NCI-H146 treated with DMSO at 0.1 percent for 48 hours (cell line): Measurements from ENCODE around the gene DLX5.
A peak's percentile ranks its signal among the peaks of the same experiment; 100 is the strongest.

Experiments
- DNase-seq: peaks from one replicate; lab custom pipeline; 2025; ENCODE audit not compliant: unreplicated experiment; lab: John Stamatoyannopoulos, UW

The DLX5 gene

GRCh38 chr7:97006055-97006815 is 18.4 kb downstream of the DLX5 start:
- peak; percentile 53 for DNase-seq

GRCh38 chr7:97005183-97006054 is 19.2 kb downstream of the DLX5 start, which contains the start of gene DLX6:
DLX6 (plus strand) TSS chr7:97005553; CDS start chr7:97005978, 425 bp downstream.
- DNase-seq = peak; percentile 92

GRCh38 chr7:97004247-97005182 is 20.1 kb downstream of the DLX5 start:
- DNase-seq = peak; percentile 80

GRCh38 chr7:97003262-97004246 is 21.1 kb downstream of the DLX5 start:
- DNase-seq = no peak

- no peak for DNase-seq
Measured at GRCh38 chr7:97002555-97003261, 21.9 kb downstream of the DLX5 start.

GRCh38 chr7:97001656-97002554 is 22.7 kb downstream of the DLX5 start:
- DNase-seq = no peak

GRCh38 chr7:97001221-97001620 is 23.4 kb downstream of the DLX5 start:
- no peak for DNase-seq

GRCh38 chr7:96998744-96999143 is 25.9 kb downstream of the DLX5 start:
- no peak for DNase-seq

- no peak for DNase-seq
Measured at GRCh38 chr7:96998333-96998732, 26.3 kb downstream of the DLX5 start.

GRCh38 chr7:96997512-96998032 is 27.1 kb downstream of the DLX5 start:
- DNase-seq = no peak

- DNase-seq = no peak
Measured at GRCh38 chr7:96996958-96997511, 27.6 kb downstream of the DLX5 start.

GRCh38 chr7:96996111-96996957 is 28.3 kb downstream of the DLX5 start:
- no peak for DNase-seq

- DNase-seq = no peak
Measured at GRCh38 chr7:96995406-96996110, 29.1 kb downstream of the DLX5 start.

- DNase-seq = no peak
Measured at GRCh38 chr7:96993980-96994379, 30.7 kb downstream of the DLX5 start.

- no peak for DNase-seq
Measured at GRCh38 chr7:96993094-96993865, 31.4 kb downstream of the DLX5 start.
